T-helper 22 cell (primary cell): Measurements from ENCODE around the gene FOXP3.

Experiments
- DNase-seq: peaks from one replicate; pipeline ENCODE4 v3.0.0-alpha.2; 2020; ENCODE audit warnings: low read depth

FOXP3 gene

DNA sequence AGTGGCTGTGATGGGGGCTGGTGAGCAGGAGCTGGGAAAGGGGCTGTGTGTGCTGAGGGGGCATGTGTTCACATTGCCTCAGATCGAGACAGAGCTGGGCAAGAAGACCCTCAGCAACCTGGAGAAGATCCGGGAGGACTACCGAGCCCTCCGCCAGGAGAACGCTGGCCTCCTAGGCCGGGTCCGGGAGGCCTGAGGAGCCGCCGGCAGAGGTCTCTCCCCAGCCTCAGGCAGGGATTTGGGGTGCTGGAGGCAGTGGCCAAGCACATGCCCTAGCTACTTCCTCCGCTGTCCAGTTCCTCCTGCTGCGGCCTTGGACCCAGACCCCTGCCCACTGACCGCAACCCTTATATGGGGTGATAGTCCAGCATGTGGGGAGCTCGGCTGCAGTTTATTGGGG, 14.4 kb downstream of the FOXP3 start:
- DNase-seq: no peak

DNA sequence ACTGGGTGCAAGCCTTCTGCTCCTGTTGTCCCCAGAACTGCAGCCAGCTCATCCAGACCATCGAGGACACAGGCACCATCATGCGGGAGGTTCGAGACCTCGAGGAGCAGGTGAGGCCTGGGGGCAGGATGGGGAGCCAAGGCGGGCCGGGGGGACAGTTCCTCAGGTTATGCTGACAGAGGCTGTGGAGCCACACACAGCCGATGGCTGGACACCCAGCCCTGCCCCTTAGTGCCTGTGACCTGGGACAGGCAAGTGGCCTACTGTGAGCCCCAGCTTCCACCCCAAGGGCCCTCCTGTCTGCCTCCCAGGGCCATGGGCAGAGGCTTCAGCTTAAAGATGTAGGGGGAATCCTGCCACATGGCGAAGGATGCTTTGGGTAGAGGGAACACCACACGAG, 14.9 kb downstream of the FOXP3 start:
- no peak for DNase-seq

DNA sequence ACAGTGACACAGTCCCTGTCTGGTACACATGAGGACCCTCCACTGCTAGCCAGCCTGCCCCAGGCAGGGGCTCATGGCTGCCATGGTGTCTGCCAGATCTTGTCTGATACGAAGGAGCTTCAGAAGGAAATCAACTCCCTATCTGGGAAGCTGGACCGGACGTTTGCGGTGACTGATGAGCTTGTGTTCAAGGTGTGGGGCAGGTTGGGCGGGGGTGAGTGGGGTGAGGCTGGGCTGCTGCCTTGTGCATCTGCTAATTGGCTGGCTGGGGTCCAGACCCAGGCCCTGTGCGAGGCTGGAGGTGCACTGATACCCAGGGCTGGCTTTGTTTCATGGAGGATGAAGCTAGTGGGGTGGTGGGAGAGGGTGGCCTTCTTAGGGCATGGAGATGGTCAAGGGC, 15.4 kb downstream of the FOXP3 start:
- DNase-seq: no peak

DNA sequence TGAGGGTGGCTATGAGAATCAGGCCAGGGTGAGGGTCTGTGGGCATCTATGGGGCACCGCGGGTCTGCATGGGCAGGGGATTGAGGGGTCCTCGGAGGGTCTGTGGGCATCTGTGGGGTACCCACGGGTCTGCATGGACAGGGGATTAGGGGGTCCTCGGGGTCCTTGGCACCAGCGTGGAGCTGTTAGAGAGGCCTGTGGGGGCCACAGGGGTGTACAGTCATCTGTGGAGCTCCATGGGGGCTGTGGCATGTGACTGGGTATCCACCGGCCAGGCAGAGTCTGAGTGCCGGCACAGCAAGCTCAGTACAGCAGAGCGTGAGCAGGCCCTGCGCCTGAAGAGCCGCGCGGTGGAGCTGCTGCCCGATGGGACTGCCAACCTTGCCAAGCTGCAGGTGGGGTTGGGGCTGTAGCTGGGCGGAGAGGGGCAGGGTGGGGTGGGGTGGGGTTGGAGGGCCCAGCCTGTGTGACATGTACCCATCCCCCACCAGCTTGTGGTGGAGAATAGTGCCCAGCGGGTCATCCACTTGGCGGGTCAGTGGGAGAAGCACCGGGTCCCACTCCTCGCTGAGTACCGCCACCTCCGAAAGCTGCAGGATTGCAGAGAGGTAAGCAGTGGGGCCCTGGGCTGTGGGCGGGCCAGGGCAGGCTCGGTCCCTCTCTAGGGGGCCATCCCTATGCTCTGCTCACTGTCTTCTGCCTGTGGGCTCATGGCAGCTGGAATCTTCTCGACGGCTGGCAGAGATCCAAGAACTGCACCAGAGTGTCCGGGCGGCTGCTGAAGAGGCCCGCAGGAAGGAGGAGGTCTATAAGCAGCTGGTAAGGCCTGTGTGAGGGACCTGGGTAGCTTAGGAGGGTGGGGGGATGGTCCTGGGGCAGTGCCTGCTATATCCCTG, 16.3 kb downstream of the FOXP3 start:
- DNase-seq: no peak

DNA sequence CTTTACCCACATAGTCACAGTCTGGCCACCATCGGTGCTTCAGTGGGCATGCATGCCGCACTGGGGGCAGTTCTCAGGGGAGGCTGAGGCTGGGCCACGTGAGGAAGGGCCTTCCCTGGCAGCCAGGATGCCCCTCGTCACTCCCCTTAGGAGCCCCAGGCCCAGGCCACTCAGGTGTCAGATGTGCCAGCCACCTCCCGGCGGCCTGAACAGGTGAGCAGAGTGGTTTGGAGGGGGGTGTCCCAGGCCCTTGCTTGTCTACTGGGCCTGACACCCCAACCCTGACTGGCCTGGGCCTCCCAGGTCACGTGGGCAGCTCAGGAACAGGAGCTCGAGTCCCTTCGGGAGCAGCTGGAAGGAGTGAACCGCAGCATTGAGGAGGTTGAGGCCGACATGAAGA, 17.2 kb downstream of the FOXP3 start:
- no peak for DNase-seq

DNA sequence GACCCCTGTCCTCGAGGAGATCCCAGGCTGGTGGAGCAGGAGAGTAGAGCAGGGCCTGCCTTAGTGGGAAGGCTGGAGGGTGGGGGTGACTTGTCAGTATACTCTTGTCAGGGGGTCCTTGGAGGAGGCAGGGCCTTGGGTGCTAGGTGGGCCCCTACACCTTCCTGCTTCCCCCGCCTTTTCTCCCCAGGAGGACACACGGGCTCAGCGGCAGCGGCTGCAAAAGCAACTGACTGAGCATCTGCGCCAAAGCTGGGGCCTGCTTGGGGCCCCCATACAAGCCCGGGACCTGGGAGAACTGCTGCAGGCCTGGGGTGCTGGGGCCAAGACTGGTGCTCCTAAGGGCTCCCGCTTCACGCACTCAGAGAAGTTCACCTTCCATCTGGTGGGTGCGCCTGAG, 18.0 kb downstream of the FOXP3 start:
- DNase-seq: no peak

DNA sequence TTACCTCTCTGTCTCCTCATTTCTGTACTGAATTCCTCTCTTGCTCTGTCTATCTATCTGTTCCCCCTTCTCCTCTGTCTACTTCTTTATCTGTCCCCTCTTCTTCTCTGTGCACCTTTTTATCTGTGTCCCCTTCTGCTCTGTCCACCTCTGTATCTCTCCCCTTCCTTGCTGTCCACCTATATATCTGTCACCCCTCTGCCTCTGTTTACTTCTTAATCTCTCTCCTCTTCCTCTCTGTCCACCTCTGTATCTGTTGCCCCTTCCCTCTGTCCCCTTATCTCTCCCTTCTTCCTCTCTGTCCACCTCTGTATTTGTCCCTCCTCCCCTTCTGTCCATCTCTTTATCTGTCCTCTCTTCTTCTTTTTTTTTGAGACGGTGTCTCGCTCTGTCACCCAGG, 20.3 kb downstream of the FOXP3 start:
- no peak for DNase-seq

DNA sequence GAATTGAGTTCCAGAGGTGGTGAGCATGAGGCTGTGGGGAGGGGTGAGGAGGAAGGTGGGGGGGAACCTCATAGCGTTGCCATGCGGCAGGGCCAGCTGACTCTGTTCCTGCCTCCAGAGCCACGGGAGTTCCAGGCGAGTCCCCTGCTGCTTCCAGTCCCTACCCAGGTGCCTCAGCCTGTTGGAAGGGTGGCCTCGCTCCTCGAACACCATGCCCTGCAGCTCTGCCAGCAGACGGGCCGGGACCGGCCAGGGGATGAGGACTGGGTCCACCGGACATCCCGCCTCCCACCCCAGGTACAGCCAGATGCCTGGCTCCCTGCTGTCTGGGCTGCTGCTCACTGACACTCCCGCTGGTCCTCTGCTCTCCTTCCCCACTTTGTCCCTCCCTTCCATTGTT, 21.3 kb downstream of the FOXP3 start:
- DNase-seq: no peak

DNA sequence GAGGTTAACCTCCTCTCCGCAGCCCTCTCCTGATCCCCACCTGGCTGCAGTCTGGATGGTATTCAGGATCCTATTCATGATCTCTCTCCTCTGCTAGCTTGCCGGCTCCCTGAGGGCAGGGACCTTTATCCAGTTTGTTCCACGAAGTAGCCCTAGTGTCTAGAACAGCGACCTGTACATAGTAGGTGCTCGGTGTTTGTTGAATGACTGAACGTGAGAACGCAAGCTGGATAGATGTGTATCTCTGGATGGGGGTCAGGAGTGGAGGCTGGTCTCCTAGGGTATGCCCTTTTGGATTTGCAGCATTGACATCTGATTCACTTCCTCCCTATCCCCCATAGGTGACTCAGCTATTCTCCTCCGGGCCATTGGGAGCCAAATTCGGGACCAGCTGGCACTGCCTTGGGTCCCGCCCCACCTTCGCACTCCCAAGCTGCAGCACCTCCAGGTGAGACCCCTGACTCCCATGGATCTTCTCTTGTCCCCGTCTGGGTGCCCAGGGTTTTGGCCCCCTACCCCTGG, 21.9 kb downstream of the FOXP3 start:
- DNase-seq: no peak

DNA sequence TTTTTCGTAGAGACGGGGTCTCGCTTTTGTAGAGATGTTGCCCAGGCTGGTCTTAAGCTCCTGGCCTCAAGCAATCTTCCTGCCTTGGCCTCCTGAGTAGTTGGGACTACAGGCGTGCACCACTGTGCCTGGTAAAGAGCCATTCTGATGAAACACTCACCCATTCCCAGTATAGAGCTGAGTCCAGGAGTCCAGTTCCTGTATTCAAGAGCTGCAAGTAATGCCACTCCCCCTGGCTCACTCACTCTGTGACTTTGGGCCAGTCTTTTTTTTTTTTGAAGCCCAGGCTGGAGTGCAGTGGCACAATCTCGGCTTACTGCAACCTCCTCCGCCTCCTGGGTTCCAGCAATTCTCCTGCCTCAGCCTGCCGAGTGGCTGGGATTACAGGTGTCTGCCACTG, 25.8 kb downstream of the FOXP3 start:
- DNase-seq: no peak

DNA sequence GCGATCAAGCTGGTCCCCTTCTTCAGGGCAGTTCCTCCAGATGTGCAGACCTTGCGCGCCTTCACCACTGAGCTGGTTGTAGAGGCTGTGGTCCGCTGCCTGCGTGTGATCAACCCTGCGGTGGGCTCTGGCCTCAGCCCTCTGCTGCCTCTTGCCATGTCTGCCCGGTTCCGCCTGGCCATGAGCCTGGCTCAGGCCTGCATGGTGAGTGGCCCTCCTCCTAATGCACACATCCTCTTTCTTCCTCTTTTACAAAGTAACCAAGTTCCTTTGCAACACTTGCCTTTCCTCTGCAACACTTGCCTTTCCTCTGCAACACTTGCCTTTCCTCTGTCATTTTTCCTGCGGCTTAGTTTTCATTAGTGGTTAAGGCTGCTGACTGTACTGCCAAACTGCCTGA, 27.4 kb downstream of the FOXP3 start:
- DNase-seq: no peak

DNA sequence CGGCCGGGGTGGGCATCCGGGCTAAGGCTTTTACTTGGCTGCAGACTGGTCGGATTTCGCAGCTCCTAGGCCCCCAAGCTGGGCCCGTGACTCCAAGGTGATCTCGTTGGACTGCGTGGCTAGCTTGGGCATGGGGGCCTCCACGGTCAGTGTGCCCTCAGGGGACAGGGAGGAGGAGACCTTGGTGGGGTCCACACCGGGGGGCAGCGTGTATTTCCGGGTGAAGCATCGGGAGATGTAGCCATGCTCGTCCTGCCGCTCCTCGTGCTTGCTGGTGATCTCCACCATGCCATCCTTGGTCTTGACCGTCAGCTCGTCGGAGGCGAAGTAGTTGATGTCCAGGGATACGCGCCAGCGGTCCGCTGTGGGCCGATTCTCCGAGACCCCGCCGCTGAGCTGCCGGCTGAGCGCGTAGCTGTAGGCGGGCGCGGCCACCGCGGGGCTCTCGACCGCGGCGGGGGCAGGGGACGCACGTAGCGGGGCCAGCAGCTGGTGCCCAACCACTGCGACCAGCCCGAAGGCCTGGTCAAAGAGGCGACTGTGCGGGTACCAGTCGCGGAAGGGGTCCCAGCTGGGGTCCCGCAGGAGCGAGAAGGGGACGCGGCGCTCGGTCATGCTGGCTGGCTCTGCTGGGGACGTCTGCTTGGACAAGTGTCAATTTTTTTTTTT, 30.5 kb downstream of the FOXP3 start:
- DNase-seq: no peak

DNA sequence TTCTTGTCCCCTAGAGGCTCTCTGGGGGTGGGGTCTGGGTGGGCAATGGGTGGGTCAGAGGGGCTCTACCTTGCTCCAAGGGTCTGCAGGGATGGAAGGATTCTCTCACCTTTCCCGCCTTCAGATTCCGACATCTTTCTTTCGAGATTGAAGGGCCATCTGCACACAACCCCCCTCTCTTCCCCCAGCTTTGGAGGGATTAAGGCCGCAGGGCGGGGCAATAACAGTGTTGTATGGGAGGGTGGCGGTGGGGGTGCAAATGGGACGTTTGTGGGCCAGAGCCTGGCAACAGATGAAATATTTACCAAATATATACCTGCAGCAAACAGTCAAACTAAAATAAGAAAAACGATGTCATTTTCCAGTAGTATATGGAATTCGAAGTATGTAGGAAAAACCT, 31.3 kb downstream of the FOXP3 start, which contains the start of gene CACNA1F:
Gene CACNA1F (minus strand): TSS at position 165 of the 400 bp plus-strand sequence. CDS start 31 bp downstream, at position 134.
- DNase-seq: no peak

DNA sequence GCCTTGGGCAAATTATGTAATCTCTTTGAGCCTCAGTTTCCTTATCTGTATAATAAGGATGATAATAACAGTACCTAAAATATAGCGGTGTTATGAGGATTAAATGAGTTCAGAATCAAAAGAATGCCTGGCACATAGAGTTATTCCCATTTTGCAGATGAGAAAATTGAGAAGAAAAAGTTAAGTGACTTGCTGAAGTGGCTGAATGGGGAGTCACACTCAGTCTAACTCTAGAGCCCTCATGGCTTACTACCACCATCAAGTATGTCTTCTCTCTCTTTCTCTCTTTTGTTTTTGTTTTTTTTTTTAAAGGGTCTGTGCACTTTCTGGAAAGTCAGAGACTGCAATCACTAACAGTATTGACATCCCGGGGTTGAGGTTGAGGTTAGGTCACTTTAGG, 32.0 kb downstream of the FOXP3 start:
- no peak for DNase-seq

DNA sequence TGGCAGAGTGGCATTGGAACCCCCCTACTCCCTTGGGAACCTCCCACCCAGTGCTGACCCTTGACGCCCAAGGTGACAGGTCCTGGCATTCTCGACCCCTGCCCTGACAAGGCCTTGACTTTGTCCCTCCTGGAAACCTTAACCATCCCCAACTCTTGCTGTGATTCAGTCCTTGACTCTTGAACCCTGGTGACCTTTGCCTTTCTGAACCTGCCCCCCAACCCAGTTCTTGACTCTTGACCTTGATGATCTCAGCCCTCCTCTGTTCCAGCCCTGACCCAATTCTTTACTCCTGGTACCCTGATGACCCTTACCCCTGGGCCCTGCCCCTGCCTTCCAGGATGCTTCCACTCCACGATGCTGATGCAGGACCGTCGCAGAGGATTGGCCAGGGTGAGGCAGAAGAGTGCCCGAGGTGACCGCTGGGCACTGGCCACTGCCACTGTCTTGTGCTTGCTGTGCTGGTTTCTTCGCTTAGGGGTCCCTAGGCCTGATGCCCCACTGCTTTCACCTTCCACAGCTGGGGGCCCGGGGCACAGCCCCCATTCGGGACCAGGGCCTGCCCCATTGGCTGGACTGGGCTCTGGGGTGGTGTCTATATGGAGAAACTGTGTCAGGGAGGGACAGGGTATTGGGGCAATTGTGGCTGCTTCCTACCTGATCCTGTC, 33.0 kb downstream of the FOXP3 start:
- no peak for DNase-seq

DNA sequence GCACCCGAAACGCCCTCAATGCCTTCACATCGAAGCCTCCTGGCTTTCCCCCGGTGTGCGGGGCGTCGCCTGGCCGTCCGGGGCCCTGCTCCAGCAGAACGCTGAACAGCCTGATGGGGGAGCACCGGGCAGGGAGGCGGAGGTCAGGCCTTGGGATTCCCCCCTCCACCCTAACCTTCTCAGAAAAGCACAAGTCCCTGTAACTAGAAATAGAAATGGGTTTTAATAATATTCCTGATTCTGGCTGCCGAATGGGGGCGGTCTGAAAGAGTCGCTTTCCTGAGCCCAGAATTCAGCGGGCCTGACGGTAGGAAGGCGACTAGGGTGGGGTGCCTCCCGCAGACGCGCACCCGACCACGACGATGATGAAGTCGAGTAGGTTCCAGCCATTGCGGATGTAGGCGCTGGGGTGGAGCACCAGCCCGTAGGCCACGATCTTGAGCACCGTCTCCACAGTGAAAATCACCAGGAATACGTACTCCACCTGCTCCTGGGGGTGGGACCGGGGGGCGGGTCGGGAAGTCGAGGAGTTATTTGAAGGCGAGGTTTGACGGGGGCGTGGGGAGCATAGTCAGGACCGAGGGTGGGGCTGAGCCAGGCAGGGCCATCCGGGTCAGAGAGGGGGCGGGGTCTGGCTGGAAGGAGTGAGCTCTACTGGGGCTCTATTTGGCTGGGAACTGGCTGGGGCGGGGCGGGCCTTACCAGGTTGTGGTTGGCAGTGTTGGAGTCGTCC, 33.8 kb downstream of the FOXP3 start:
- peak; percentile 32 for DNase-seq

DNA sequence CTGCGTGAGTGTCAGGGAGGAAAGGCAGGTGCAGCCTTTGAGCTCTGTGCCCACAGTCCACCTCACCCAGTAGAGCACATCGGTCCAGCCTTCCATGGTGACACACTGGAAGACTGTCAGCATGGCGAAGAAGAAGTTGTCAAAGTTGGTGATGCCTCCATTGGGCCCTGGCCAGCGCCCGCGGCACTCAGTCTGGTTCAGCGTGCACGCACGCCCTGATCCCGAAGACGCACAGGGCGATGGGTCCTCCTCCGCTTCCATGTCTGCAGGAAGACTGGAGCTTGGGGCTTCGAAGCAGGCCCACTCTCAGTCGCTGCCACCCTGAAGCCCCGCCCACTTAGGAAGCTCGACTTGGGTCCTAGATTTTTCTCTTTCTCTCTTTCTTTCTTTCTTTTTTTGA, 36.3 kb downstream of the FOXP3 start:
- no peak for DNase-seq

DNA sequence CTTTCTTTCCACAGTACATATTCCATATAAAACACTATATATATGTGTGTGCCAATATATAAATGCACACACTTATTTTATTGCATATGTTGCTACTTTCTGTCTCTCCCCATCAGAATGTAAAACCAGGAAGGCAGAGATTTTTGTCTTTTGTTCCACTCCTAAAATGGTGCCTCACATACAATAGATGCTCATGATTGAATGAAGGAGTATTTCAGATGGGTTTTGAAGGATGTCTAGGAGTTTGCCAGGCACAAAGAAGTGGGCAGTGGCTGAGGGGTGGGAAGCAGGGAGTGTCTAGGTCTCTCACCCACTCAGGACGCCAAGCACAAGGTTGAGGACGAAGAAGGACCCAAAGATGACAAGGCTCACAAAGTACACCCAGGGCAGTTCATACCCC, 36.8 kb downstream of the FOXP3 start:
- no peak for DNase-seq

DNA sequence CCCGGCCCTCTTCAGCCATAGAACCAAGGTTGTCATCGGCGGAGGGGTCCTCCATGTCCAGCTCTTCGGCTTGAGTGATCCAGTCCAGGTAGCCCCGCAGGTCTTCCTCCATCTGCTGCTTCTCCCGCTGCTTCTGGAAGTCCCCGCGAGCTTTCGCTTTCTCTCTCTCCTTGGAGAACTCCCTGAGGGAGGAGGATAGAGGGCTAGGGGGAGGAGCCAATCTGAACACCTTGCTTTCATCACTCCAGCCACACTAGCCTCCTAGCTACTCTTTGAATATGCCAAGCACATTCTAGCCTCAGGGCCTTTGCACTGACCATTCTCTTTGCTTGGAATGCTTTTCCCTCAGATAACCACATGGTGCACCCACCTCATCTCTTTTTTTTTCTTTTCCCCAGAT, 37.6 kb downstream of the FOXP3 start:
- no peak for DNase-seq

DNA sequence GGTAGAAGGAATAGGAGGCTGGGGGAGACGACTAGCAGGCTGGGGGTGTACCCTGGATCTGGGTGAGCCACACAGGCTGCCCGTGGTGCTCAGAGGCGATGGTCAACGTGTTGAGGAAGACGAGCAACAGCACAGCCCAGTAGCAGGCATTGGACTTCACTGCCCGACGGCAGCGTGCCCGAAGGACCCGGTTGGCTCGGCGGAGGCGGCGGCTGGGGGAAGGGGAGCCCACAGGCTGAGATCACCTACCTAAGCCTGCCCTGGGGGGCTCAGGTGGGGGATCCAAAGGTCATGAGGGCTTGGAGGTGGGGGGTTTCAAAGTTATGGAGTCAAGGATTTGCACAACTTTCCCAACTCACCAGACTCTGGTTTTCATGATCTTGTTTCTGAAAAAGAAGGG, 38.7 kb downstream of the FOXP3 start:
- DNase-seq: no peak

DNA sequence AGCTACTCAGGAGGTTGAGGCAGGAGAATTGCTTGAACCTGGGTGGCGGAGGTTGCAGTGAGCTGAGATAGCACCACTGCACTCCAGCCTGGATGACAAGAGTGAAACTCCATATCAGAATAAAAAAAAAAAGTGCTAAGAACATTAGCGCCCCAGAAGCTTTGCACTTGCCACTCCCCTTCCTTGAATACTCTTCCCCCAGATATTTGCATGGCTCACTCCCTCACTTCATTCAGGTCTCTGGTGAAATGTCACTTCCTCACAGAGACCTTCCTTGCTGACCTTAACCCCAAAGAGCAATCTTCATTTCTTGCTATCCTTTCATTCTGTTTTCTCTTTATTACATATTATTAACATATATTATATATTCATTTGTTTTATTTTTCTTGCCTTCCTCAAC, 42.6 kb downstream of the FOXP3 start:
- DNase-seq: no peak

DNA sequence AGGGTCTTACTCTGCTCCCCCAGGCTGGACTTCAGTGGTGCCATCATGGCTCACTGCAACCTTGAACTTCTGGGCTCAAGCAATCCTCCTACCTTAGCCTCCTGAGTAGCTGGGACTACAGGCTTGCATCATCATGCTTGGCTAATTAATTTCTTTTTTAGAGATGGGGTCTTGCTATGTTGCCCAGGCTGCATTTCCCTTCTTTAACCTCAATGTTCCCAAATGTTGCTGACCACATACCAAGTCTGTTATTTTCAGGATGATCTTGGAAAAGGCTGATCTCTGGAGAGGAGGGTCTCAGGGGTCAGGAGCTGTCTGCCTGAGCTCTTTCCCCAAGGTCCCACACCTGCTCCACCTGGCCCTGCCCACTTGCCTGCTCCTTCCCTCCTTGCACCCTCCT, 44.4 kb downstream of the FOXP3 start:
- DNase-seq: no peak
